ENCODE data around the gene ALDH3A2.

The ALDH3A2 gene

DNA sequence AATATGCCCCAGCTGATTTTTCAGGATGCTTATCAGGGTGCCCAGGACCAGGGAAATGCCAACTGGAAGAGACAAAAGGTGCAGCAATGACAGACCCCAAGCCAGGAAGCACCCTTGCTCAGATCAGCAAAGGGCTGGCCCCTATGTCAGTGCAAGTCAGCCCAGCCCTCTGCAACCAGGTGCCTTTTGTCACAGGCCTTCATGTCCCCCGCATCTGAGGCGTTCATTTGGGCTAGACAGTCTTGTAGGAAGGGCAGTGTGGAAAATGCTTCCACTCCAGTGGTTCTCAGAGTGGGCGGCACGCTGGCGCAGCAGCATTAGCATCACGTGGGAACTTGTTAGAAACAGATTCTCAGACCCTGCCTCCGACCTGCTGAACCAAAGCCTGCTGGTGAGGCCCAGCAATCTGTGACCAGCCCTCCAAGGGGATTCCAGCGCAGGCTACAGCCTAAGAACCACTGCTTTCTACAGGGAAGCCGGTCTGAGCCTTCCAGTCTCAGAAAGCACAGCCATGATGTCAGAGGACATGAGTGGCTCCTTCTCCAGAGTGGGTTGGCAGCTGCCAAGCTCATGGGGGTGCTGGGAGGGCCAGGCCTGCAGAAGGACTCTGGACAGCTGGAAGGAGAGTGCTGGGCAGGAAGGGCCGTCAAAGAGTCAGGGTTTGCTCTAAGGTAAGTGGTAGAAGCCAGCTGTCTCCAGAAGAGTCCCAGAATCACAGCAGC, 54.7 kb downstream of the ALDH3A2 start:
- TF ChIP-seq, protein P1, sequence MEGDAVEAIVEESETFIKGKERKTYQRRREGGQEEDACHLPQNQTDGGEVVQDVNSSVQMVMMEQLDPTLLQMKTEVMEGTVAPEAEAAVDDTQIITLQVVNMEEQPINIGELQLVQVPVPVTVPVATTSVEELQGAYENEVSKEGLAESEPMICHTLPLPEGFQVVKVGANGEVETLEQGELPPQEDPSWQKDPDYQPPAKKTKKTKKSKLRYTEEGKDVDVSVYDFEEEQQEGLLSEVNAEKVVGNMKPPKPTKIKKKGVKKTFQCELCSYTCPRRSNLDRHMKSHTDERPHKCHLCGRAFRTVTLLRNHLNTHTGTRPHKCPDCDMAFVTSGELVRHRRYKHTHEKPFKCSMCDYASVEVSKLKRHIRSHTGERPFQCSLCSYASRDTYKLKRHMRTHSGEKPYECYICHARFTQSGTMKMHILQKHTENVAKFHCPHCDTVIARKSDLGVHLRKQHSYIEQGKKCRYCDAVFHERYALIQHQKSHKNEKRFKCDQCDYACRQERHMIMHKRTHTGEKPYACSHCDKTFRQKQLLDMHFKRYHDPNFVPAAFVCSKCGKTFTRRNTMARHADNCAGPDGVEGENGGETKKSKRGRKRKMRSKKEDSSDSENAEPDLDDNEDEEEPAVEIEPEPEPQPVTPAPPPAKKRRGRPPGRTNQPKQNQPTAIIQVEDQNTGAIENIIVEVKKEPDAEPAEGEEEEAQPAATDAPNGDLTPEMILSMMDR (conservative IDR thresholded peaks at IDR 0.05; ENCODE audit: low read length), result no peak
- DNase-seq (ENCODE audit: low read depth), result no peak

DNA sequence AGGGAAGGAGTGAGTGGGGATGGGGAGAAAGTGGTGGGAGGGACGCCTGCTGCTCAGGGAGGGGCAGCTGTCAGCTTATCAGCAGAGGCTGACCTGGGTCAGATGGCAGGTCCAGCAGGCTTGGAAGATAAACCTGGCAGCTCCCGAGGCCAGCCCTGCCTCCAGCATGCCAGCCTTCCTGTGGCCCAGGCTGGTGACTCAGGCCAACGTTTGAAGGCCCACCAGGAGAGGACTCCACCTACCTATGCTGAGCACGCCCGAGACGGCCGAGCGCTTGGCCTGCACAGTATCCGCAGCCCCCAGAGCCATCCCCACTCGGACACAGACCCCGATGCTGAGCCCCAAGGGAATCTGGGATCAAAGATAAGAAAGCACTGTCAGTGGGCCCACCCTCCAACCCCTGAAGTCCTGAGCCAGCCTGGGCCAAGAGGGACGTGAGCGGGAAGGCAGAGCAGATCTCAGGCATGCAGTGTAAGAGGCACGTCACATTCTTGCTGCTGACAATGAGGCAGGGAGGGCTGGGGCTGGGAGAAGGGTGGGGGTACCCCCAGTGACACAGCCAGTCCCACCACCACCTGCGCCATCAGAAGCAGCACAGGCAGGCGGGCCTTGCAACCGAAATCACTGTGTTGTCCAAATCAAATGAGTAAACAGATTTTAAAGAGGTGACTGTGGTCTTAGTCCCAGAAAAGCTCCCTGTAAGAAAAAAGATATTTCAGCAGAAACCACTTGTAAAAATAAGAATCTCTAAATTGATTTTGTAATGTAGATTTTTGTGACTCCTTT, 55.5 kb downstream of the ALDH3A2 start:
- DNase-seq (ENCODE audit: low read depth), result no peak
- TF ChIP-seq, protein P1 (conservative IDR thresholded peaks at IDR 0.05; ENCODE audit: low read length), result no peak
- no peak overlapping the region for H3K4me3 ChIP-seq (ENCODE audit: low read length)

More for the DNA sequence above, 54.7 kb downstream of the ALDH3A2 start:
- H3K4me3 ChIP-seq (ENCODE audit: low read length), result no peak overlapping the region

DNA sequence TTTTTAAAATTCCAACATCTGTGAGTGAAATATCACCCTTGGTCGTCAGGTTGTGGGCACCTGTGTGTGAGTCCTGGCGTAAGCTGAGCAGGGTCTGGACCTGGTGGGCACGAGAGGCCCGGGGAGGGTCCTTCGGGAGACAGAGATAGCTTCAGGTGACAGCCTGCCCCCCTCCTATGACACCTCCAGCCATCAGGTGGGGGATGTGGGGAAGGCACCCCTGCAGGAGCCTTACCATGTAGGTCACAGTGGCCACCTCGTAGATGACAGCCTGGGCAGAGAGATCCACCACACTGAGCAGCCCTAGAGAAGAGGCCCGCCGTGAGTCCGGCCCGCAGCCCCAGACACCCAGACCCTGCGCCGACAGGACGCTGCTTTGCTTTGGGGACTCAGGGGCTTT, 56.6 kb downstream of the ALDH3A2 start:
- TF ChIP-seq, protein P1 (conservative IDR thresholded peaks at IDR 0.05; ENCODE audit: low read length), result no peak
- no peak overlapping the region for H3K4me3 ChIP-seq (ENCODE audit: low read length)
- DNase-seq (ENCODE audit: low read depth), result no peak

DNA sequence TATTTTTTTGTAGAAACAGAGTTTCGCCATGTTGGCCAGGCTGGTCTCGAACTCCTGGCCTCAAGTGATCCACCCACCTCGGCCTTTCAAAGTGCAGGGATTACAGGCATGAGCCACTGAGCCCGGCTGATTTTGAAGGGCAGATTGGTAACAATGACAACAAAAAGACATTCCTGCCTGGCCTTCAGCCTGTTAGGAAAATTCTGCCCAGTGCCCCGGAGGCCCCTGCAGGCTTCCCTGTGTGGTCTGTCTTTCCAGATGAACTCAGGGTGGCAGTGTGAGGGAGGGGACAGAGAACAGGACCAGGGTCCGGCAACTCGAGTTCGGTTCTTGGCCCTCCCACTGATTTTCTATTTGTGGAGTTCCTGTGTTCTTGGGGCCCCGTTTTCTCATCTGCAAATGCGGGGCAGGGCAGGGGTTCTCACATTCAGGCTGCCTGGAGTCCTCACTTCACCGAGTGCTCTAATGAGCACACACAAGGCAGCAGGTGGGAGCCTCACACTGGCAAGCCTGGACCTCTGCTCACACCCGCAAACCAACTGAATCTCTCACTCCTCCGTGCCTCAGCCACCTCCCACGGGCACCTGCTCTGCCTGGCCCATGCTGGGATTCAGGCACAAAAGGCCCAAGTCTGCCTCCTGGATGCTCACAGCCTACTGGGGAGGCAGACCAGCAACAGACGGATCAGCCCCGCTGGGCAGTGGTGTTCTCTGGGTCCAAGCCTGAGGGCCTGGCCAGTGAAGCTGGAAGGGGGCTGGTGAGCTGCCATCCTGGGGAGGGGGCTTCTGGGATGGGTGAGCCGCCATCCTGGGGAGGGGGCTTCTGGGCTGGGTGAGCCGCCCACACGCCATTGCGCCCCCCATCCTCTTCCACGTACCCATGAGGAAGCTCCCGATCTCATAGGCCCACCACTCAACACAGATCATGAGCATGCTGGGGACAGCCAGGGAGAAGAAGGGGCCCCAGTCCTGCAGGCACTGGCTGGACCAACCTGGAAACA, 57.5 kb downstream of the ALDH3A2 start:
- H3K4me3 ChIP-seq (ENCODE audit: low read length), result no peak overlapping the region
- no peak for DNase-seq (ENCODE audit: low read depth)
- TF ChIP-seq, protein P1 (conservative IDR thresholded peaks at IDR 0.05; ENCODE audit: low read length), result no peak

DNA sequence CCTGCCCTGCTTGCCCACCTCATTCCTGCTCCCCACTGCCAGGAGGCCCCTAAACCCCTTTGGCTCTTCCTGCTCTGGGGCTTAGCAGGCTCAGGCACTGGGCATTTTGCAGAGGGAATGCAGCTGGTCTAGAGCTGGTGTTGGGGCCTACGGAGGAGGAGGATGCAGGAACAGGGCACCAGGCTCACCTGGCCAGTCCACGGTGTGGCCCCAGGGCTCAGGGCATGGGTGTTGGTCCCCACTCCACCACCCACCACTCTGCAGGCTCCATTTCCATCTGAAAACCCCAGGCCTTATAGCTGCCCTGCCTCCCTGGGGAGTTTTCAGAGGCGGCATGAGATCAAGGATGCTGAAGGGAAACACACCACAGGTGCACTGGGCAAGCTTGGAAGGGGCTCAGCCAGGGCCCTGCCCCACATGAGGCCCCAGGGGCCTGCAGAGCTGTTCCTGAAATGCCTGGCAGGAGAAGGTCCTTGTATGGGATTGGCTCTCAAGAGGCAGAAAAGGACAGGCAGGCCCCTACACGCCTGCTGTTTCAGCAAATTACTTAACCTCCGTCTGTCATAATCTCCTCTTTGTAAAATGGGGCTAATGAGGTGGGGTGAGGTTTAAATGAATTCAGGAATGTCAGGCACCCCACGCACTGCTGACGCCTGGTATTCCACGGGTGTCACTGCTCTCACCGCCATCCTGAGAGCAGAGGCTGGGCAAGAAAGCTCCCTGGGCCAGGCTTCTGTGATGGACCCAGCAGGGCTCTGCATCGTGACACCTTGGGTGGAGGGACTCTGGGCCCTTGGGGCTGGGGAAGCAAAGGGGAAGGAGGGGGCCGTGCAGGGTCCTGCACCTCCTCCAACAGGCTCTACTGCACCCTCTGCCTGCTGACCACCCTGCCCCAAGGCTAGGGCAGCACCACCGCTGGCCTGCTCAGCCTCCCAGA, 58.5 kb downstream of the ALDH3A2 start:
- TF ChIP-seq, protein P1 (conservative IDR thresholded peaks at IDR 0.05; ENCODE audit: low read length), result no peak
- no peak for DNase-seq (ENCODE audit: low read depth)
- H3K4me3 ChIP-seq (ENCODE audit: low read length), result no peak overlapping the region

DNA sequence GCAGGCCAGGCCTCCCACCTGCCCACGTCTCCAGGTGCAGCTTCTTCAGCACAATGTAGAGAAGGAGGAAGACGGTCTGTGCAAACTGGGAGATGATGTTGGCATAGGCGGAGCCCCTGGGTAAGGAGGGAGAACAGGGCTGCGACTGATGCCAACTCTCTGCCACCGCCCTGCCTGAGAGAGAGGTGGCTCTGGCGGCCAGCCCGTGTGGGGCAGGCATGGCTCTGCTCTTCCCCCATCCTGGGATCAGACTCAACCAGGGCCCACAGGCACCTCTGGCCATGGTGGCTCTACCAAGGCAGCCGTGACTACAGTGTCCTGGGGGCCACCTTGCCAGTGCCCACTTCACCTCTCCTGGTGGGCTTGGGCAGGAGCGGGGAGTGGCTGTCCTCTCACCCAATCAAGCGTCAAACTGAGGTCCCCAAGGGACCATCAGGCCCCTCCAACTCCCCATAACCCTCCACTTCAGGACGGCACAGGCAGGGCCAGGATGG, 59.2 kb downstream of the ALDH3A2 start:
- H3K4me3 ChIP-seq (ENCODE audit: low read length), result no peak overlapping the region
- TF ChIP-seq, protein P1 (conservative IDR thresholded peaks at IDR 0.05; ENCODE audit: low read length), result no peak
- no peak for DNase-seq (ENCODE audit: low read depth)
